ENCODE results near the gene CTNNBL1.

DNA sequence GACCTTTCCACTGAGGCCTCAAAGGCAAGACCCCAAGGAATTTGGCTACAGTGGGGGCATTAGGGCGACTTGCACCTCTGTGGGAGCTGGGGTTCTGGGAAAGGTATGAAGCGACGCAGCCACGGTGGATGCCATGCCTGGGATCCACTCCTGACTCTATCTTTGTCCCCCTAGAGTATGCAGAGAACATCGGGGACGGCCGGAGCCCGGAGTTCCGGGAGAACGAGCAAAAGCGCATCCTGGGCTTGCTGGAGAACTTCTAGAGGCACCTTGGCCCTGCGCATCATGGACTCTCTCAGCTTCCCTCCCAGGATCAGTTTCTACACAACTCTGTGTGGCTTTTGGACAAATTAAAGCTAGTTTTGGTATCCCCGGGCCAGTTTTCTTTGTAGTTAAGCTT is 177.9 kb downstream of the CTNNBL1 start:
- TF ChIP-seq, protein P1, sequence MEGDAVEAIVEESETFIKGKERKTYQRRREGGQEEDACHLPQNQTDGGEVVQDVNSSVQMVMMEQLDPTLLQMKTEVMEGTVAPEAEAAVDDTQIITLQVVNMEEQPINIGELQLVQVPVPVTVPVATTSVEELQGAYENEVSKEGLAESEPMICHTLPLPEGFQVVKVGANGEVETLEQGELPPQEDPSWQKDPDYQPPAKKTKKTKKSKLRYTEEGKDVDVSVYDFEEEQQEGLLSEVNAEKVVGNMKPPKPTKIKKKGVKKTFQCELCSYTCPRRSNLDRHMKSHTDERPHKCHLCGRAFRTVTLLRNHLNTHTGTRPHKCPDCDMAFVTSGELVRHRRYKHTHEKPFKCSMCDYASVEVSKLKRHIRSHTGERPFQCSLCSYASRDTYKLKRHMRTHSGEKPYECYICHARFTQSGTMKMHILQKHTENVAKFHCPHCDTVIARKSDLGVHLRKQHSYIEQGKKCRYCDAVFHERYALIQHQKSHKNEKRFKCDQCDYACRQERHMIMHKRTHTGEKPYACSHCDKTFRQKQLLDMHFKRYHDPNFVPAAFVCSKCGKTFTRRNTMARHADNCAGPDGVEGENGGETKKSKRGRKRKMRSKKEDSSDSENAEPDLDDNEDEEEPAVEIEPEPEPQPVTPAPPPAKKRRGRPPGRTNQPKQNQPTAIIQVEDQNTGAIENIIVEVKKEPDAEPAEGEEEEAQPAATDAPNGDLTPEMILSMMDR (IDR thresholded peaks at IDR 0.05; ENCODE audit: poor library complexity), result no peak
- no peak for TF ChIP-seq EZH2phosphoT487 (IDR thresholded peaks at IDR 0.05; ENCODE audit: low read depth, severe bottlenecking, unreplicated experiment)

Measured in hepatocyte (in vitro differentiated cells).